Hepatocyte (in vitro differentiated cells): ENCODE measurements around the gene SLC38A5. TPM values are rescaled to one million over a fixed set of nuclear protein-coding genes. Genes with fewer than 3 reads are reported as not detected.

Experiments used
- DNase-seq: peaks from one replicate; pipeline ENCODE4 v3.0.0-alpha.2; 2016; ENCODE audit warnings: low spot score
- H2AFZ ChIP-seq: fragments of 200-600 bp; sonication (generic); 2 replicates; pipeline ENCODE4 v1.6.0; 2016; ENCODE audit warnings: antibody characterized with exemption, mild to moderate bottlenecking
- H3K27ac ChIP-seq: fragments of 200-600 bp; sonication (generic); 2 replicates; pipeline ENCODE4 v1.5.1; 2016; ENCODE audit warnings: mild to moderate bottlenecking
- H3K27me3 ChIP-seq: fragments of 200-600 bp; sonication (generic); 2 replicates; pipeline ENCODE4 v1.6.1; 2016
- H3K36me3 ChIP-seq: fragments of 200-600 bp; sonication (generic); replicated peaks from 2 replicates; pipeline ENCODE4 v1.5.1; 2016; ENCODE audit warnings: low read depth; ENCODE audit not compliant: insufficient read depth
- H3K4me1 ChIP-seq: fragments of 200-600 bp; sonication (generic); 2 replicates; pipeline ENCODE4 v1.5.1; 2016; ENCODE audit warnings: mild to moderate bottlenecking, moderate library complexity; ENCODE audit not compliant: insufficient read depth
- H3K4me2 ChIP-seq: fragments of 200-600 bp; sonication (generic); 2 replicates; pipeline ENCODE4 v1.6.0; 2016
- H3K4me3 ChIP-seq: fragments of 200-600 bp; sonication (generic); 2 replicates; pipeline ENCODE4 v1.5.1; 2016; ENCODE audit warnings: mild to moderate bottlenecking
- H3K79me2 ChIP-seq: fragments of 200-600 bp; sonication (generic); 2 replicates; pipeline ENCODE4 v1.6.0; 2017; ENCODE audit warnings: mild to moderate bottlenecking
- H3K9me2 ChIP-seq: fragments of 200-600 bp; sonication (generic); replicated peaks from 2 replicates; pipeline ENCODE4 v1.6.0; 2017; ENCODE audit warnings: mild to moderate bottlenecking; ENCODE audit not compliant: insufficient read depth
- H3K9me3 ChIP-seq: fragments of 200-600 bp; sonication (generic); 2 replicates; pipeline ENCODE4 v1.5.1; 2016; ENCODE audit warnings: low read depth, mild to moderate bottlenecking
- H4K20me1 ChIP-seq: fragments of 200-600 bp; sonication (generic); 2 replicates; pipeline ENCODE4 v1.6.0; 2016; ENCODE audit warnings: mild to moderate bottlenecking; ENCODE audit not compliant: insufficient read depth, poor library complexity, severe bottlenecking
- EZH2 ChIP-seq: fragments of 200-600 bp; sonication (generic); IDR thresholded peaks from 2 replicates; pipeline ENCODE4 v1.6.1; 2016; ENCODE audit warnings: antibody characterized with exemption, mild to moderate bottlenecking, borderline replicate concordance
- EZH2phosphoT487 ChIP-seq: fragments of 200-600 bp; sonication (generic); IDR thresholded peaks from one replicate; pipeline ENCODE4 v1.6.1; 2018; ENCODE audit warnings: antibody characterized with exemption, mild to moderate bottlenecking, low read depth, moderate library complexity; ENCODE audit not compliant: unreplicated experiment, severe bottlenecking
- WGBS: methylation state at CpG from one replicate; pipeline ENCODE4 v1.1.6; 2016; ENCODE audit warnings: low lambda C conversion rate; ENCODE audit errors: missing lambda C conversion rate; 5-methylcytosine and 5-hydroxymethylcytosine counted together
- polyA plus RNA-seq: library from polyadenylated mRNA; unstranded; fragments of >200 nt; fragmentation: Nextera tagmentation; extraction: Ambion mirVana; gene quantifications from 2 replicates; pipeline ENCODE4 v1.2.1, GENCODE V29; 2016
- total RNA-seq: library from RNA; depleted of rRNA; stranded (reverse); fragments of >200 nt; gene quantifications from 2 replicates; pipeline ENCODE4 v1.2.3, GENCODE V29; 2014
- TF ChIP-seq, protein P1 (sequence below): fragments of 200-600 bp; sonication (generic); IDR thresholded peaks from 2 replicates; pipeline ENCODE4 v1.5.1; 2016; ENCODE audit warnings: antibody characterized with exemption, mild to moderate bottlenecking; ENCODE audit not compliant: poor library complexity

SLC38A5 gene
- total and polyA plus RNA-seq, 2 experiments from 2014 or later = 14.5 to 17.8 TPM

DNA sequence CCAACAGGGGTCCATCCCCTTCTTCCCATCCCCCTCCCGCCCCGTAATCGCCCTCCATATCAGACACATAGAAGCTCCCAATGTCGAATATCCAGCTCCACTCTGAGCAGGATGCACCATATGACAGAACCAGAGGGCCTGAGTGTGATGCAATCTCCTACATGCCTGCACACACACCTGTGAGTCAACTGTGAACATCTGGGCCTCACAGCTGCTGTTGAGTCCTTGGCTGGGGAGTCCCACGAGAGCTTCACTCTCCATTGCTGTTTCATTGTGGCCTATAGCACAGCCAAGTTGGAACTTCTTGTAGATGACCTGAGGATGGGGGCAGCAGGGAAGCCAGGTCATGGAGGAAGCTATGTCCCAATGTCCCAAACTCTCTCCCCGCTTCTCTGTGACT, 8.2 kb downstream of the SLC38A5 start:
- 71% methylated on average over 6 of the region's 6 CpGs for WGBS
- no peaks in the 10 kb centered on the region for H3K36me3 ChIP-seq
- TF ChIP-seq EZH2phosphoT487 (no peak), EZH2 (no peak)
- TF ChIP-seq, protein P1, sequence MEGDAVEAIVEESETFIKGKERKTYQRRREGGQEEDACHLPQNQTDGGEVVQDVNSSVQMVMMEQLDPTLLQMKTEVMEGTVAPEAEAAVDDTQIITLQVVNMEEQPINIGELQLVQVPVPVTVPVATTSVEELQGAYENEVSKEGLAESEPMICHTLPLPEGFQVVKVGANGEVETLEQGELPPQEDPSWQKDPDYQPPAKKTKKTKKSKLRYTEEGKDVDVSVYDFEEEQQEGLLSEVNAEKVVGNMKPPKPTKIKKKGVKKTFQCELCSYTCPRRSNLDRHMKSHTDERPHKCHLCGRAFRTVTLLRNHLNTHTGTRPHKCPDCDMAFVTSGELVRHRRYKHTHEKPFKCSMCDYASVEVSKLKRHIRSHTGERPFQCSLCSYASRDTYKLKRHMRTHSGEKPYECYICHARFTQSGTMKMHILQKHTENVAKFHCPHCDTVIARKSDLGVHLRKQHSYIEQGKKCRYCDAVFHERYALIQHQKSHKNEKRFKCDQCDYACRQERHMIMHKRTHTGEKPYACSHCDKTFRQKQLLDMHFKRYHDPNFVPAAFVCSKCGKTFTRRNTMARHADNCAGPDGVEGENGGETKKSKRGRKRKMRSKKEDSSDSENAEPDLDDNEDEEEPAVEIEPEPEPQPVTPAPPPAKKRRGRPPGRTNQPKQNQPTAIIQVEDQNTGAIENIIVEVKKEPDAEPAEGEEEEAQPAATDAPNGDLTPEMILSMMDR = no peak
- H3K4me3 ChIP-seq = no peak overlapping the region
- no peak overlapping the region for H3K4me2 ChIP-seq
- no peaks in the 10 kb centered on the region for H3K27me3 ChIP-seq
- H3K9me2 ChIP-seq = no peaks in the 10 kb centered on the region
- no peaks in the 10 kb centered on the region for H4K20me1 ChIP-seq
- no peaks in the 10 kb centered on the region for H3K4me1 ChIP-seq
- DNase-seq = no peak
- no peaks in the 10 kb centered on the region for H3K79me2 ChIP-seq
- no peak overlapping the region for H3K27ac ChIP-seq
- H3K9me3 ChIP-seq = no peaks in the 10 kb centered on the region
- H2AFZ ChIP-seq = no peak overlapping the region

DNA sequence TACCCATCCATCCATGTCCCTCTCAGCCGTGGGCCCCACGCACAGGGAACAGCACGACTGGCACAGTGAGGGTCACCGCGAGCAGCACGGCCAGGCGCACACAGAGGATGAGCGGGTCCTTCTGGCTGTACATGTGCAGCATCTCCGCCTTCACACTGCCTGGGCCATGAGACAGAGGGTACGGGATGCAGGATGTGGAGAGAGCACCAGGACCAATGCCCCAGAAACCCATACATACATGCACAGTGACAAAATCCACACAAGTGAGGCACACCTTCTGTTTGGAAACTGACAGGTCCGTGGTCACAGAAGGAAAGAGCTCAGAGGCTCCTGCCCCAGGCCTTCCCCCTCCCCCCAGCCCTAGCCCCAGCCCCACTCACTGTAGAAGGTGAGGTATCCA, 9.5 kb downstream of the SLC38A5 start:
- 94% methylated on average over 11 of the region's 11 CpGs for WGBS
- no peak for TF ChIP-seq EZH2
- TF ChIP-seq, protein P1 = no peak
- TF ChIP-seq EZH2phosphoT487 = no peak
- Histone ChIP-seq H3K36me3 (no peaks in the 10 kb centered on the region), H4K20me1 (no peaks in the 10 kb centered on the region), H3K27ac (no peak overlapping the region), H3K79me2 (no peaks in the 10 kb centered on the region), H3K4me3 (no peak overlapping the region), H3K9me3 (no peaks in the 10 kb centered on the region), H3K4me1 (no peaks in the 10 kb centered on the region), H3K9me2 (no peaks in the 10 kb centered on the region), H3K4me2 (no peak overlapping the region), H3K27me3 (no peaks in the 10 kb centered on the region), H2AFZ (no peak overlapping the region)
- DNase-seq = no peak

DNA sequence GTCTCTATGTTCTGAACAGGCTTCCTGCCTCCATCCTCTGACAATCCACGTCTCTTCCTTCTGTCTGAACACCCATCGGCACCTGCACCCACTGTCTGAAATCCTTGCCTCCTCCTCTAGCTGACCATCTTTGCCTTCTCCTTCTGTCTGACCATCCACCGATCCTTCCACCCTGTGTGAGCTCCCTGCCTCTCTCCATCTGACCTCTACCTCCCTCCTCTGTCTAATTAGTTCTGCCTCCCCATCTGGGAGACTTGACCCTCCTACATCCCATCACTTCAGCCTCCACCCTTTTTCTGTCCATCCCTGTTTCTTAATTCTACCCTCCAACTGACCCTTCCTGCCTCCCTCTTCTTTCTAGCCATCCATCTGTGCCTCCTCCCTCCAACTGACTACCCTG, 10.0 kb downstream of the SLC38A5 start:
- WGBS = 84% methylated on average over 3 of the region's 3 CpGs
- H3K4me1 ChIP-seq = no peaks in the 10 kb centered on the region
- H4K20me1 ChIP-seq = no peaks in the 10 kb centered on the region
- no peaks in the 10 kb centered on the region for H3K9me3 ChIP-seq
- no peak for TF ChIP-seq EZH2phosphoT487
- TF ChIP-seq EZH2 = no peak
- TF ChIP-seq, protein P1 = no peak
- H3K4me2 ChIP-seq = no peak overlapping the region
- H3K27me3 ChIP-seq = no peaks in the 10 kb centered on the region
- H3K79me2 ChIP-seq = no peaks in the 10 kb centered on the region
- H3K36me3 ChIP-seq = no peaks in the 10 kb centered on the region
- H3K27ac ChIP-seq = no peak overlapping the region
- no peaks in the 10 kb centered on the region for H3K9me2 ChIP-seq
- DNase-seq = no peak
- no peak overlapping the region for H2AFZ ChIP-seq
- no peak overlapping the region for H3K4me3 ChIP-seq

DNA sequence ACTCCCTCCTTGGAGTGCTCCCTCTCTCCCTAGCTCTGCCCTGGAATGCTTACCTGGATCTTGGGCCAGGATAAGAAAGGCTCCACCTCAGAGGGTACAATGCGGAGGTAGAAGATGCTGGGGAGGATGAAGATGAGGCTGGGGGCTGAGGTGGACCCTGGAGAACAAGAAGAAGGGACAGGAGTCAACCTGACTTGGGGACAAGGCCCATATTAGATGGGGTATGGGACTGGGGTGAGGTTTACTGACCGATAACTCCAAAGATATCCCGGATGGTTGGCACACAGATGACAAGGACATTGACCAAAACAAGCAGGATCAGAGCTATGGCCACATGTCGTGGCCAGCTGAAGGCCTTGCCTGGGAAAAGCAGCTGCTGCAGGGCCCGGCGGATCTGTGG, 10.6 kb downstream of the SLC38A5 start:
- no peaks in the 10 kb centered on the region for H3K27me3 ChIP-seq
- no peak overlapping the region for H2AFZ ChIP-seq
- no peaks in the 10 kb centered on the region for H3K9me3 ChIP-seq
- H3K4me1 ChIP-seq = no peaks in the 10 kb centered on the region
- TF ChIP-seq, protein P1 = no peak
- no peak for TF ChIP-seq EZH2
- no peaks in the 10 kb centered on the region for H4K20me1 ChIP-seq
- H3K36me3 ChIP-seq = no peaks in the 10 kb centered on the region
- no peak for DNase-seq
- no peaks in the 10 kb centered on the region for H3K79me2 ChIP-seq
- H3K27ac ChIP-seq = no peak overlapping the region
- H3K4me2 ChIP-seq = no peak overlapping the region
- WGBS = 87% methylated on average over 6 of the region's 6 CpGs
- no peak overlapping the region for H3K4me3 ChIP-seq
- no peaks in the 10 kb centered on the region for H3K9me2 ChIP-seq
